Neural crest cell (in vitro differentiated cells): ENCODE data around the gene LDLR. TPM values are rescaled to one million over a fixed set of nuclear protein-coding genes. Genes with fewer than 3 reads are reported as not detected.

Experiments used
- DNase-seq: peaks from one replicate; pipeline ENCODE4 v3.0.0; 2021; ENCODE audit warnings: low read depth, mixed read lengths, low spot score
- H3K27ac Mint-ChIP-seq: one replicate; pipeline ENCODE4 v1.8.0; 2021; ENCODE audit warnings: mild to moderate bottlenecking, mixed read lengths; ENCODE audit not compliant: unreplicated experiment
- H3K27me3 Mint-ChIP-seq: 2 replicates; pipeline ENCODE4 v1.8.0; 2021; ENCODE audit warnings: low read depth, mild to moderate bottlenecking, mixed read lengths
- H3K36me3 Mint-ChIP-seq: 2 replicates; pipeline ENCODE4 v1.8.0; 2021; ENCODE audit warnings: low read depth, mild to moderate bottlenecking, mixed read lengths
- H3K4me1 Mint-ChIP-seq: 2 replicates; pipeline ENCODE4 v1.8.0; 2021; ENCODE audit warnings: mixed read lengths
- H3K4me3 Mint-ChIP-seq: one replicate; pipeline ENCODE4 v1.8.0; 2021; ENCODE audit warnings: mild to moderate bottlenecking, mixed read lengths
- H3K9me3 Mint-ChIP-seq: 2 replicates; pipeline ENCODE4 v1.8.0; 2021; ENCODE audit warnings: mixed read lengths
- CTCF ChIP-seq: fragments of 200-600 bp; sonication (generic); conservative IDR thresholded peaks from 2 replicates; pipeline ENCODE4 v1.5.0; 2021; ENCODE audit warnings: antibody characterized with exemption, mild to moderate bottlenecking
- total RNA-seq: library from RNA; stranded (reverse); gene quantifications from 2 replicates; pipeline ENCODE4 v1.2.1, GENCODE V29; 2021

The LDLR gene
- total RNA-seq, 1 donor from 2014 or later = 152 TPM

GRCh38 chr19:11064831-11065303 is 24.4 kb upstream of the LDLR start:
- H3K4me1 Mint-ChIP-seq = peaks cover 7% of the 10 kb centered on the region
- H3K27me3 Mint-ChIP-seq = no peaks in the 10 kb centered on the region
- peaks cover 3% of the 10 kb centered on the region for H3K9me3 Mint-ChIP-seq
- H3K4me3 Mint-ChIP-seq = no peak overlapping the region
- H3K36me3 Mint-ChIP-seq = peaks cover 32% of the 10 kb centered on the region
- DNase-seq = no peak
- no peak for TF ChIP-seq CTCF
- H3K27ac Mint-ChIP-seq = peak overlapping the region; percentile 50

GRCh38 chr19:11066326-11066725 is 22.9 kb upstream of the LDLR start:
- Mint-ChIP-seq H3K27me3 (no peaks in the 10 kb centered on the region), H3K4me3 (no peak overlapping the region), H3K4me1 (peaks cover 7% of the 10 kb centered on the region), H3K27ac (no peak overlapping the region), H3K36me3 (peaks cover 30% of the 10 kb centered on the region), H3K9me3 (peaks cover 3% of the 10 kb centered on the region)
- no peak for DNase-seq
- no peak for TF ChIP-seq CTCF

GRCh38 chr19:11067356-11068113 is 21.7 kb upstream of the LDLR start:
- H3K27me3 Mint-ChIP-seq = no peaks in the 10 kb centered on the region
- H3K36me3 Mint-ChIP-seq = peaks cover 25% of the 10 kb centered on the region
- TF ChIP-seq CTCF = no peak
- peak overlapping the region; percentile 9 for H3K4me3 Mint-ChIP-seq
- no peak overlapping the region for H3K27ac Mint-ChIP-seq
- H3K9me3 Mint-ChIP-seq = peaks cover 3% of the 10 kb centered on the region
- no peak for DNase-seq
- H3K4me1 Mint-ChIP-seq = peaks cover 7% of the 10 kb centered on the region

GRCh38 chr19:11069561-11069960 is 19.7 kb upstream of the LDLR start:
- no peaks in the 10 kb centered on the region for H3K27me3 Mint-ChIP-seq
- H3K4me3 Mint-ChIP-seq = peak overlapping the region; percentile 41
- H3K9me3 Mint-ChIP-seq = peaks cover 3% of the 10 kb centered on the region
- H3K27ac Mint-ChIP-seq = no peak overlapping the region
- no peak for TF ChIP-seq CTCF
- peaks cover 13% of the 10 kb centered on the region for H3K4me1 Mint-ChIP-seq
- peaks cover 23% of the 10 kb centered on the region for H3K36me3 Mint-ChIP-seq
- DNase-seq = no peak

- TF ChIP-seq CTCF = no peak
- DNase-seq = no peak
- H3K27me3 Mint-ChIP-seq = no peaks in the 10 kb centered on the region
- H3K9me3 Mint-ChIP-seq = peaks cover 3% of the 10 kb centered on the region
- peak overlapping the region; percentile 50 for H3K27ac Mint-ChIP-seq
- peaks cover 19% of the 10 kb centered on the region for H3K36me3 Mint-ChIP-seq
- H3K4me3 Mint-ChIP-seq = peak overlapping the region; percentile 41
- peaks cover 10% of the 10 kb centered on the region for H3K4me1 Mint-ChIP-seq
Observed at GRCh38 chr19:11070123-11070522, 19.1 kb upstream of the LDLR start.
